Skeletal muscle satellite cell (primary cell): Measurements from ENCODE around the gene GPR78.

ENCODE experiments used
- H3K27me3 ChIP-seq: 2 replicates; pipeline ENCODE4 v1.7.0; 2013; ENCODE audit warnings: low read length; ENCODE audit not compliant: control insufficient read depth, insufficient read depth
- H3K36me3 ChIP-seq: 2 replicates; pipeline ENCODE4 v1.7.0; 2013; ENCODE audit warnings: mild to moderate bottlenecking, control low read depth, low read length; ENCODE audit not compliant: insufficient read depth
- H3K4me1 ChIP-seq: 2 replicates; pipeline ENCODE4 v1.7.0; 2013; ENCODE audit warnings: low read length; ENCODE audit not compliant: control insufficient read depth, insufficient read depth
- H3K4me2 ChIP-seq: 2 replicates; pipeline ENCODE4 v1.7.0; 2013; ENCODE audit warnings: mild to moderate bottlenecking, low read length
- H3K4me3 ChIP-seq: 2 replicates; pipeline ENCODE4 v1.7.0; 2013; ENCODE audit warnings: low read length
- H3K9ac ChIP-seq: 2 replicates; pipeline ENCODE4 v1.7.0; 2013; ENCODE audit warnings: mild to moderate bottlenecking, low read depth, low read length, moderate library complexity
- H3K9me3 ChIP-seq: replicated peaks from 2 replicates; pipeline ENCODE4 v1.7.0; 2013; ENCODE audit warnings: mild to moderate bottlenecking, control low read depth, low read length

The GPR78 gene

GRCh38 chr4:8540072-8540471, 40.1 kb upstream of the GPR78 start:
- no peak overlapping the region for H3K4me3 ChIP-seq
- no peaks in the 10 kb centered on the region for H3K9me3 ChIP-seq
- H3K4me1 ChIP-seq, result peaks cover 41% of the 10 kb centered on the region
- no peaks in the 10 kb centered on the region for H3K36me3 ChIP-seq
- H3K27me3 ChIP-seq, result peaks cover 7% of the 10 kb centered on the region
- no peak overlapping the region for H3K9ac ChIP-seq
- no peak overlapping the region for H3K4me2 ChIP-seq

DNA sequence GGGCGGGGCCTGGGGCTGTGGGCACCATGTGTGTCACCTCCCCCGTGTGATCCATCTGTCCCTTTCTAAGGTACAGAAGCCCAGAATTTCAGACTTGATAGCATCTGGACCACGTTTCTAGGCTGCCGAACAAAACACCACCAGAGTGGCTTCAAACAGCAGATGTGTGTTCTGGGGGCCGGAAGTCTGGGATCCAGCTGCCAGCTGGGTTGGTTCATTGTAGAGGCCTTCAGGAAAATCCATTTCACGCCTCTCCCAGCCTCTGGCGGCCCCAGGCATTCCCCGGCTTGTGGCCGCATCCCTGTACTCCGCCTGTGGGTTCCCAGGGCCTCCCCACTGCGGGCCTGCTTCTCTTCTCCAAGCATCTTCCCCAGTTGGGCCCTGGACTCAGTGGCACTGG, 39.6 kb upstream of the GPR78 start:
- Histone ChIP-seq H3K4me3 (no peak overlapping the region), H3K36me3 (no peaks in the 10 kb centered on the region), H3K9me3 (no peaks in the 10 kb centered on the region), H3K9ac (no peak overlapping the region), H3K27me3 (peaks cover 4% of the 10 kb centered on the region), H3K4me2 (no peak overlapping the region), H3K4me1 (peaks cover 45% of the 10 kb centered on the region)

DNA sequence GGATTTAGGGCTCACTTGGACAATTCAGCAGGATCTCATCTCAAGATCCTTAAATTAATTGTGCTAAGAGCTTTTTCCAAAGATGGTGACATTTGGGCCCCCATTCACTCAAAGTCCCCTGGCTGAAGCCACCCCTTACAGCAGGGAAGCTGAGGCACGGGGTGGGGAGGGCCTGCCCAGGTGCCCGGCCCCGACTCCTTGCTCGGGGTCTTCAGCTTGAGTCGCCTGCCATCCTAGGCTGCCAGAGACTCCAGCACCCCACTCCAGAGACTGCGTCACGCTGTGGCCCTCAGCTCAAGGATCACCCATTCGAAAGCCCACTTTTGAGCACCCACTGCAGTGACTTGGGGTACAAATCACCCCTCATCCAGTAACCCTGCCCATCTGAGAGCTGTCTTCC, 39.2 kb upstream of the GPR78 start:
- no peak overlapping the region for H3K9ac ChIP-seq
- peaks cover under 1% of the 10 kb centered on the region for H3K27me3 ChIP-seq
- no peaks in the 10 kb centered on the region for H3K9me3 ChIP-seq
- no peak overlapping the region for H3K4me2 ChIP-seq
- H3K36me3 ChIP-seq, result no peaks in the 10 kb centered on the region
- no peak overlapping the region for H3K4me3 ChIP-seq
- peaks cover 45% of the 10 kb centered on the region for H3K4me1 ChIP-seq

- no peaks in the 10 kb centered on the region for H3K36me3 ChIP-seq
- no peak overlapping the region for H3K4me2 ChIP-seq
- peaks cover 45% of the 10 kb centered on the region for H3K4me1 ChIP-seq
- H3K9me3 ChIP-seq, result no peaks in the 10 kb centered on the region
- no peak overlapping the region for H3K9ac ChIP-seq
- no peak overlapping the region for H3K4me3 ChIP-seq
- no peaks in the 10 kb centered on the region for H3K27me3 ChIP-seq
Observed at GRCh38 chr4:8541981-8542715, 38.0 kb upstream of the GPR78 start.

DNA sequence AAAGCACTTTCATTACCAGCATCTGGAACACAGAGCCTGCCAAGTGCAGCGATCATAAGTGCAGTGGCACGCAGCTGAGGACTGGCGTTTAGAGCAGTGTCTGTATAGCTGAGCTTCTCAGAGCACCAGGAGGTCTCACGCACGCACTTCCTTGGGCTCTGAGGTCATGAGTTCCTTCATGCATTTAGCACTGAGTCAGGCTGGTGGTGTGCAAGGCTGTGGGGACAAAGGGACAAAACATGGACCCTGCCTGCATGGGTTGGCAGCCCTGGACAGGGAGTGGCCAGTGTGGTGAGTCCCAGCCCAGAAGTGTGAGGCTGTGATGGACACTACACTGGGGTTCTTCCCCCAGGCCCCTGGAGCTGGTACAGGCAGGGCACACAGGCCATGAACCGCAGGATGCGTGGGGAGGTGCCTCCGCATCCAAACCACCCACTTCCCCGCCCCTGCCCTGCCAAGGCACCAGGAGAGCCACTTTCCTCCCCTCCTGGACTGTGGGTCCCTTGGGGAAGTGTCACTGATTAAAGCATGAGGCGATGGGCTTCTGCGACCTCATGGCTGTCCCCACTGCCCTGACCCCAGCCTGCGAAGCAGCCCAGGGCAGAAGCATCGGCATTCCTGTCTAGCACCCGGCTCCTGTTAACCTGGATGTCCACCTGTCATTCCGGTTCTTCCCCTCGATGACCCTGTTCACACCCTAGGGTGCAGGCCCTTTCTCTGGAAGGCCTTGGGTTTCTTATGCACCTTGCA, 37.2 kb upstream of the GPR78 start:
- peaks cover 46% of the 10 kb centered on the region for H3K4me1 ChIP-seq
- no peaks in the 10 kb centered on the region for H3K9me3 ChIP-seq
- H3K9ac ChIP-seq, result no peak overlapping the region
- no peaks in the 10 kb centered on the region for H3K36me3 ChIP-seq
- no peak overlapping the region for H3K4me3 ChIP-seq
- H3K27me3 ChIP-seq, result no peaks in the 10 kb centered on the region
- no peak overlapping the region for H3K4me2 ChIP-seq

DNA sequence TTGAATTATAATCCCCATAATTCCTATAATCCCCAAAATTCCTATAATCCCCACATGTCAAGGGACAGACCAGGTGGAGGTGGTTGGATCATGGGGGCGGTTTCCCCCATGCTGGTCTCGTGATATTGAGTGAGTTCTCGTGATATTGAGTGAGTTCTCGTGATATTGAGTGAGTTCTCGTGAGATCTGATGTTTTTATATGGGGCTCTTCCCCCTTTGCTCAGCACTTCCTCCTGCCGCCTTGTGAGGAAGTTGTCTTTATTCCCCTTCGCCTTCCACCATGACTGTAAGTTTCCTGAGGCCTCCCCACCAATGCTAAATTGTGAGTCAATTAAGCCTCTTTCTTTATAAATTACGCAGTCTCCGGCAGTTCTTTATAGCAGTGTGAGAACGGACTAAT, 36.6 kb upstream of the GPR78 start:
- H3K9me3 ChIP-seq, result no peaks in the 10 kb centered on the region
- H3K9ac ChIP-seq, result no peak overlapping the region
- no peak overlapping the region for H3K4me3 ChIP-seq
- H3K27me3 ChIP-seq, result no peaks in the 10 kb centered on the region
- no peaks in the 10 kb centered on the region for H3K36me3 ChIP-seq
- peaks cover 40% of the 10 kb centered on the region for H3K4me1 ChIP-seq
- no peak overlapping the region for H3K4me2 ChIP-seq

DNA sequence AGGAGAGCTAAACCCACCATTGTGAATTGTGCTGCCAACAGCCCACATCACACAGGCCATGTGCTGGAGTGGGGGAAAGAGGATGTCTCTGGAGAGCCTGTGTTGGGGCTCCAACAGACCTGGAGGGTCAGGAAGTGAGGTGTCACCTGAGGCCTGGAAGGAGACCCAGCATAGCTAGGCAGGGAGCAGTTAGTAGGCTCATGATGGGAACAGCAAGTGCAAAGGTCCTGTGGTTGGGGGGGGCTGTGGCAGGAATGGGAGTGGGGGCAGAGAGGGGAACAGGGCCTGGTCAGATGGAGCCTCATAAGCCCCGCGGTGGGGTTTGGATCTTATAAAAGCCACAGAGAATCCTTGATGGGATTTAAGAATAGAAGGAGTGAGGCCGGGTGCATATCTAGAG, 35.9 kb upstream of the GPR78 start:
- H3K27me3 ChIP-seq, result no peaks in the 10 kb centered on the region
- H3K4me3 ChIP-seq, result no peak overlapping the region
- H3K9me3 ChIP-seq, result no peaks in the 10 kb centered on the region
- H3K9ac ChIP-seq, result peak overlapping the region; percentile 11
- H3K4me1 ChIP-seq, result peaks cover 33% of the 10 kb centered on the region
- no peak overlapping the region for H3K4me2 ChIP-seq
- no peaks in the 10 kb centered on the region for H3K36me3 ChIP-seq

DNA sequence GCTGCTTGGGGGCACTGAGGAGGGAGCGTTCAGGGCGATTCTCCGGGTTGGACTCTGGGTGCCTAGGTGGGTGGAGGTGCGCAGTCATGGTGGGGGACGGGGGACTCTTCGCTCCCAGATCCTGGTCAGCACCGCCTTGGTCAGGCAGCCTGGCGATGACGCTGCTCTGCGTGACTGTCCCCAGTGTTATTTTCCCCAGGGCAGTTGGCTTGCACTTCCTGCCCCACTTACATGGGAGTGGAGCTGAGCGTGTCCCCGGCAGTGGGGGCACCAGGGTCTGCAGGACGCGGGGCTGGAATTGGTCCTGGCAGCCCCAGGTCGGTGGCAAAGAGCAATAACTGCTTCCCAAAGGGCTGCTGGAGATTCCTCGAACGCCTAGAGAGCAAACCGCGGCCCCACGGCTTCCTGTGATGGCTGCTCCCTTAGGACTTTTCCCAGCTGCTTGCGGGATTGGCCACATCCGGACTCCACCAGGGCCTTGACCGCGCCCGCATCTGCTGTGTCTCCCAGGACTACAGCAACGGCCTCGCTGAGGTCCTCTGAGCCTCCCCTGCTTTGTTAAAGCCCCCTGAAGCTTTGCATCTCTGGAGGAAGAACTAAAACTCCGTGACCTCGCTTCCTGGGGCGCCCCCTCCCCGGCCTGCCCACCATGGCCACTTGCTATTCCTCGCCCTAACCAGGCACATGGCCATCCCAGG, 35.3 kb upstream of the GPR78 start:
- Histone ChIP-seq H3K36me3 (no peaks in the 10 kb centered on the region), H3K4me3 (no peak overlapping the region), H3K4me1 (peaks cover 30% of the 10 kb centered on the region), H3K27me3 (no peaks in the 10 kb centered on the region), H3K4me2 (peak overlapping the region; percentile 24), H3K9me3 (no peaks in the 10 kb centered on the region), H3K9ac (peak overlapping the region; percentile 32)

GRCh38 chr4:8545439-8545765, 34.8 kb upstream of the GPR78 start:
- H3K9me3 ChIP-seq, result no peaks in the 10 kb centered on the region
- H3K4me3 ChIP-seq, result no peak overlapping the region
- peak overlapping the region; percentile 32 for H3K9ac ChIP-seq
- peaks cover 27% of the 10 kb centered on the region for H3K4me1 ChIP-seq
- H3K36me3 ChIP-seq, result no peaks in the 10 kb centered on the region
- H3K4me2 ChIP-seq, result no peak overlapping the region
- H3K27me3 ChIP-seq, result peaks cover 2% of the 10 kb centered on the region

DNA sequence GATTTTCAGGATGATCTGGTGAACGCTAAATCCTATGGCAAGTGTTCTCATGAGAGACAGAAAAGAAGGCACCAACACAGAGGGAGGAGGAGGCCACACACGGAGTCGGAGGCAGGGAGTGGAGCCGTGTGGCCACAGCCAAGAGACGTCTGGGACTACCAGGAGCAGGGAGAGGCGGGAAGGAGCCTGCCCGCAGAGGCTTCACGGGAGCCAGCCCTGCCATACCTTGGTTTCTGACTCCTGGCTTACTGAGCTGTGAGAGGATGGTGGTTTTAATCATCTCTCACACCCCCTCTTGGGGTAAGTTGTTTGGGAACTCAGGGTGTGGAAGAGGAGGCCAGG, 33.5 kb upstream of the GPR78 start:
- Histone ChIP-seq H3K4me1 (peaks cover 27% of the 10 kb centered on the region), H3K27me3 (peaks cover 8% of the 10 kb centered on the region), H3K9ac (no peak overlapping the region), H3K4me2 (no peak overlapping the region), H3K9me3 (no peaks in the 10 kb centered on the region), H3K36me3 (no peaks in the 10 kb centered on the region), H3K4me3 (no peak overlapping the region)

GRCh38 chr4:8547108-8547911, 32.9 kb upstream of the GPR78 start:
- Histone ChIP-seq H3K9me3 (no peaks in the 10 kb centered on the region), H3K9ac (no peak overlapping the region), H3K4me2 (no peak overlapping the region)

More at GRCh38 chr4:8547108-8547911, 32.9 kb upstream of the GPR78 start:
- Histone ChIP-seq H3K4me1 (peaks cover 27% of the 10 kb centered on the region), H3K4me3 (no peak overlapping the region), H3K27me3 (peaks cover 13% of the 10 kb centered on the region), H3K36me3 (no peaks in the 10 kb centered on the region)
